CD4-positive, CD25-positive, alpha-beta regulatory T cell (primary cell): Measurements from ENCODE around the gene GPR37. TPM values are rescaled to one million over a fixed set of nuclear protein-coding genes. Genes with fewer than 3 reads are reported as not detected.

Source experiments
- ATAC-seq, 2 donors: fragments of 150-1000 bp; cut with Tn5 transposase; one replicate each; pipeline ENCODE4 v1.10.0; 2021; ENCODE audit warnings: low read depth in 2 of 2, moderate number of reproducible peaks in 2 of 2, moderate library complexity in 1 of 2
- DNase-seq, 3 donors: peaks; one replicate each; pipeline versions ENCODE4 v3.0.0 to v3.0.0-alpha.2; 2012 to 2022; ENCODE audit warnings: mixed read lengths in 1 of 3
- H3K27ac ChIP-seq: one replicate; pipeline ENCODE4 v1.7.0; 2013; ENCODE audit warnings: mild to moderate bottlenecking, low read length; ENCODE audit not compliant: insufficient read depth, poor library complexity, severe bottlenecking
- H3K27me3 ChIP-seq: one replicate; pipeline ENCODE4 v1.7.0; 2013; ENCODE audit warnings: low read length; ENCODE audit not compliant: control insufficient read depth, insufficient read depth
- H3K36me3 ChIP-seq: one replicate; pipeline ENCODE4 v1.7.0; 2013; ENCODE audit warnings: mild to moderate bottlenecking, low read length, moderate library complexity; ENCODE audit not compliant: control insufficient read depth, insufficient read depth
- H3K4me1 ChIP-seq: 2 replicates; pipeline ENCODE4 v1.7.0; 2013; ENCODE audit warnings: mild to moderate bottlenecking, low read length; ENCODE audit not compliant: insufficient read depth, control insufficient read depth, poor library complexity, severe bottlenecking
- H3K4me3 ChIP-seq: one replicate; pipeline ENCODE4 v1.7.0; 2013; ENCODE audit warnings: low read depth, mild to moderate bottlenecking, low read length, moderate library complexity
- H3K9me3 ChIP-seq, 2 experiments: 1 replicate in 1 of 2; 2 replicates in 1 of 2; pipeline ENCODE4 v1.7.0; 2013; ENCODE audit warnings: low read length in 2 of 2, mild to moderate bottlenecking in 1 of 2, moderate library complexity in 1 of 2; ENCODE audit not compliant: control insufficient read depth in 2 of 2
- H3K27ac Mint-ChIP-seq, 3 donors: one replicate each; pipeline ENCODE4 v1.8.0; 2020 to 2022; ENCODE audit warnings: mild to moderate bottlenecking in 3 of 3, mixed read lengths in 3 of 3, moderate library complexity in 2 of 3
- H3K27me3 Mint-ChIP-seq: one replicate; pipeline ENCODE4 v1.8.0; 2022; ENCODE audit warnings: mild to moderate bottlenecking, mixed read lengths
- H3K36me3 Mint-ChIP-seq: one replicate; pipeline ENCODE4 v1.8.0; 2020; ENCODE audit warnings: mixed read lengths
- H3K4me1 Mint-ChIP-seq, 4 donors: one replicate each; pipeline ENCODE4 v1.8.0; 2020 to 2022; ENCODE audit warnings: mixed read lengths in 4 of 4, mild to moderate bottlenecking in 1 of 4
- H3K4me3 Mint-ChIP-seq, 4 donors: one replicate each; pipeline ENCODE4 v1.8.0; 2020 to 2022; ENCODE audit warnings: mild to moderate bottlenecking in 4 of 4, mixed read lengths in 4 of 4, moderate library complexity in 3 of 4
- H3K9me3 Mint-ChIP-seq, 7 donors: one replicate each; pipeline ENCODE4 v1.8.0; 2020 to 2022; ENCODE audit warnings: mixed read lengths in 7 of 7, mild to moderate bottlenecking in 3 of 7, moderate library complexity in 2 of 7
- polyA plus RNA-seq, 4 donors: library from polyadenylated mRNA; unstranded; fragments of 300-500 nt; fragmentation: Illumina TruSeq; gene quantifications; one replicate each; pipeline ENCODE4 v1.2.3, GENCODE V29; 2021
- total RNA-seq: library from RNA; stranded (reverse); gene quantifications from one replicate; pipeline ENCODE4 v1.2.3, GENCODE V29; 2022

GPR37 gene
- total and polyA plus RNA-seq, 5 donors from 2014 or later = not detected

DNA sequence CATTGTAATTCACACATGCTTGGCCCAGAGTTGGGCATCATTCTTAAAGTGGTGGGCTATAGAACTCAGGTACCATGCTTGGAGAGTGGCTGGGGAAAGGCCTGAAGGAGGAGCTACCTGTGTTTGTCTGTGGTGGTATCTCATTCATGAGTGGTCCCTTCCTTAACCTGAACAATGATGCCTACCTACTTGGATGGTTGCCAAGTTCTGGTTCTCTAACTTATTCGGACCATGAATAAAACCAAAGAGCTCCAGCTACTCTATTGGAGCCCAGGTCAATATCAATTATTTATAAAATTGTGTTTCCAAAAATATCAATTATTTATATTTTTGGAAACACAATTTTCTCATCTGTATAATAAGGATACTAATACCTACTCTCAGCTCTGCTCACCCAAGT, 2.9 kb upstream of the GPR37 start:
- Mint-ChIP-seq H3K4me3 (no peak overlapping the region), H3K9me3 (peaks cover 0 to 3% (median 0%) of the 10 kb centered on the region in 7 donors), H3K4me1 (peaks cover 0 to 19% (median 9%) of the 10 kb centered on the region in 4 donors), H3K27me3 (peaks cover 45% of the 10 kb centered on the region), H3K27ac (no peak overlapping the region), H3K36me3 (no peaks in the 10 kb centered on the region)
- Histone ChIP-seq H3K27ac (no peak overlapping the region), H3K9me3 (no peaks in the 10 kb centered on the region), H3K4me3 (no peak overlapping the region), H3K27me3 (peaks cover 8% of the 10 kb centered on the region), H3K36me3 (no peaks in the 10 kb centered on the region), H3K4me1 (peaks cover 18% of the 10 kb centered on the region)
- no peak for DNase-seq
- ATAC-seq = no peak

DNA sequence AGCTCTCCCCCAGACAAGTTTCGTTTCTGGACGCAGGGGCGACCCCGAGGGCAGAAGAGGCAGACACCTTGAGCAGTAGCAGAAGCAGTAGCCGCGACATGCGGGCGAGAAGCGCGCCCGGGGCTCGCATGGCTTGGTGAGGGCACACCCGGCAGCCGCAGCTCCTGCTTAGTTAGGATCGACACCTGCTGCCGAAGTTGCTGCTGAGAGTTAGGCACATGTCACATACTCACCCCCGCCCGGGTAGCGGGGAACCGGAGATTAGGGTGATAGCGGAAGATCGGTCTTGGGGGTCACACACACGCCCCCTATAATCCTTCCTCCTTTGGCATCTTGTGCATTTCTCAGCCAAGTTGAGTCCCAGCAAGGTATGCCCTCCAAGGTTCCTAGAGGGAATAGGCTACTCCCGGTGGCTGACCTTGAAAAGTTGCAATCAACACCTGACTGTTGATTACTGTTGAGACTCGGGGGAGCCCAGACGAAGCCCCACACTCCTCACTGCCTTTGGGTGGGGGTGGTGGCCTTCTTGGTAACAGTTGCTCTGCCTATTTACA, 668 bp downstream of the GPR37 start:
- Mint-ChIP-seq H3K4me3 (peak overlapping the region; percentile 70 to 85 (median 83)), H3K9me3 (peaks cover 0 to 4% (median 1%) of the 10 kb centered on the region in 7 donors), H3K27ac (peak overlapping the region in 1 of 3 donors; percentile 36), H3K27me3 (peaks cover 47% of the 10 kb centered on the region), H3K36me3 (no peaks in the 10 kb centered on the region), H3K4me1 (peaks cover 0 to 21% (median 9%) of the 10 kb centered on the region in 4 donors)
- H3K4me3 ChIP-seq = peak overlapping the region; percentile 61
- peaks cover 17% of the 10 kb centered on the region for H3K27me3 ChIP-seq
- no peaks in the 10 kb centered on the region for H3K36me3 ChIP-seq
- ATAC-seq (peak in 1 of 2 donors; percentile 28), DNase-seq (peak in 2 of 3 donors; percentile 11 to 43)
- H3K9me3 ChIP-seq = no peaks in the 10 kb centered on the region
- H3K27ac ChIP-seq = no peak overlapping the region
- H3K4me1 ChIP-seq = peaks cover 18% of the 10 kb centered on the region

DNA sequence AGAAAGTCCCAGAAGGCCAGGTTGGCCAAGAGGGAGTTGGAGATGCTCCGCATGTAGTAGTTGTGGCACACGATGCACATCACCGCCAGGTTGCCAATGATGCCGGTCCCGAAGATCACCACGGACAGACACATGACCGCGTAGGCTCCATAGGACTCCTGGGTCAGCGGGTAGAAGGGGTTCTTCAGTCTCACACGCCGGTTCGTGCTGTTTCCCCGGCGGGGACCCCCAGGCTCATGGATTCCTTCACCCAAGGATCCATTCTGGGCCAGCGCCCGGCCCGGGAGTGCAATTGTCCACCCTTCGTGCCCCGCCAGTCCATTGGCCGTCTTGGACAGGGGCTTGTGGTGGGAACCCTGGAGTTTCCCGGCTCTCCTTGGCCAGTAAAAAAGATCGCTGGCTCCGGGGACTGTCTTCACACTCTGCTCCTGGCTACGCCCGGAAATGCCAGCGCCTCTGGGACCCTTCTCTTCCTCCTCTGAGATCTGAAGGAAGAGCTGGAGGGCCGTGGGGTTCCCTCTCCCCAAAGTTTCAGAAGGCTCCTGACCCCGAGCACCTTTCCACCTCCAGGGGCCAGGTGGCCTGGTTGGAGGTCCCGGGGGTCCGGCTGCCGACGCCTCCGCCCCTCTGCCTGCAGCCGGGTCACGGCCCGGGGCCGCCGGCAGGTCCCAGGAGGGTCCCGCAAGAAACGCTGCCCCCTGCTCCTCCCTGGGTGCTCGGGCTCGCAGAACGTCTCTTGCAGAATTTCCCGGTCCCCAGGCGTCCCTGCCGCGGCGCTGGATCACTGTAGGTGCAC, 1.3 kb downstream of the GPR37 start:
- Mint-ChIP-seq H3K4me1 (peaks cover 0 to 21% (median 9%) of the 10 kb centered on the region in 4 donors), H3K9me3 (peaks cover 0 to 4% (median 1%) of the 10 kb centered on the region in 7 donors), H3K4me3 (peak overlapping the region; percentile 52 to 85 (median 76)), H3K27me3 (peaks cover 49% of the 10 kb centered on the region), H3K36me3 (no peaks in the 10 kb centered on the region), H3K27ac (no peak overlapping the region)
- Histone ChIP-seq H3K4me3 (no peak overlapping the region), H3K27ac (no peak overlapping the region), H3K27me3 (peaks cover 17% of the 10 kb centered on the region), H3K9me3 (no peaks in the 10 kb centered on the region), H3K36me3 (no peaks in the 10 kb centered on the region), H3K4me1 (peaks cover 18% of the 10 kb centered on the region)
- DNase-seq = no peak
- no peak for ATAC-seq

DNA sequence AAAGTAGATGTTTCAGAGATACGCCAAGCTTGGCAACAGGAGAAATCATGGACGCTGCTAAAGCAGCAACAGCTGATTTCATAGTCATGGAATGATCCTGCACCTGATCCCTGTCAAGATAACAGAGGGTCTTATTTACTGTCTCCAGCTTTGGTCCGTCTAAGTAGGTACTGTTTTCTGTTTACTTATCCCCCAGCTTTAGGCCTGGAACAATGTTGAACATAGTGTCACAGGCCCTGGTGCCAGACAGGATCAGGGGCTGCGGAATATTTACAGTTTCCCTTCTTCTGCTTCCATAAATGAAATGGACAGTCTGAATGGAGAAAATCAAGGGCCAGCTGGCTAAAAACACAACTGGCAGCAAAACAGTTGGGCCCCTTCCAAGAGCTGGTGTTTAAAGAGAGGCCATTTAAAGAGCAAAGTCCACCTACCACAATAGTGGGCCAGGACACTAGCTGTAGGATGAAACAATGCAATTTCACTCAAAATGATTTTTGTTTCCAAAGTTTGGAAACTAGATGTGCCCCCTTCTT, 2.9 kb downstream of the GPR37 start:
- peaks cover 17% of the 10 kb centered on the region for H3K27me3 ChIP-seq
- peaks cover 47% of the 10 kb centered on the region for H3K27me3 Mint-ChIP-seq
- DNase-seq = no peak
- no peaks in the 10 kb centered on the region for H3K9me3 ChIP-seq
- no peak overlapping the region for H3K4me3 ChIP-seq
- H3K4me1 Mint-ChIP-seq = peaks cover 0 to 21% (median 9%) of the 10 kb centered on the region in 4 donors
- ATAC-seq = no peak
- H3K36me3 Mint-ChIP-seq = no peaks in the 10 kb centered on the region
- H3K4me1 ChIP-seq = peaks cover 18% of the 10 kb centered on the region
- no peak overlapping the region for H3K4me3 Mint-ChIP-seq
- H3K9me3 Mint-ChIP-seq = peaks cover 0 to 4% (median 1%) of the 10 kb centered on the region in 7 donors
- H3K27ac ChIP-seq = no peak overlapping the region
- no peaks in the 10 kb centered on the region for H3K36me3 ChIP-seq
- H3K27ac Mint-ChIP-seq = no peak overlapping the region

DNA sequence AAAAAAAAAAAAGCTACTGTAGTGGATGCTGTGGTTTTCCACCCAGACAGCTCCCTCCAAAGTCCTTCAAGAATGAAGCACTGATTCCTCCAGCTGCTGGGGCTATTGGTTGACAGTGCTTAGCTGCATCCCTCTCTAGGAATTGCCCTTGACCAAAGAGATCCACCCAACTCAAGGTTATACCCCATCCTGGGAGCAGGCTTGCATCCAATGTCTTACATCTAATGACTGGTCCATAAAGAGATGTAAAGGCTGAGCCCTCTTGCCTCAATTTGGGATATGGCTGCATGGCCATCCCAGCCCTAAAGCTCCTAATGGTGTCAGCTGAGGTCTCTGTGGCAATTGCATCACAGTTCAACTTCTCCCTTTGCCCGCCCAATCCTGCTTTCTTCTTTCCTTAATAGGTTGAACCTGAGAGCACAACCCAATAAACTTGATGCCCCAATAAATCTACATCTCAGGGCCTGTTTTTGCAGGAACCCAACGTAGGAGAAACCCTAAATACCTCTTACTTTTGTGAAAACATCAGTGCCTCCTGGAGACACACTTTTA, 4.4 kb downstream of the GPR37 start:
- Mint-ChIP-seq H3K4me1 (peaks cover 0 to 21% (median 9%) of the 10 kb centered on the region in 4 donors), H3K27me3 (peaks cover 38% of the 10 kb centered on the region), H3K36me3 (no peaks in the 10 kb centered on the region), H3K27ac (no peak overlapping the region), H3K9me3 (peaks cover 0 to 4% (median 0%) of the 10 kb centered on the region in 7 donors), H3K4me3 (no peak overlapping the region)
- no peak overlapping the region for H3K4me3 ChIP-seq
- H3K27ac ChIP-seq = no peak overlapping the region
- DNase-seq (no peak), ATAC-seq (no peak)
- no peaks in the 10 kb centered on the region for H3K9me3 ChIP-seq
- no peaks in the 10 kb centered on the region for H3K36me3 ChIP-seq
- peaks cover 13% of the 10 kb centered on the region for H3K27me3 ChIP-seq
- peaks cover 18% of the 10 kb centered on the region for H3K4me1 ChIP-seq

GRCh38 chr7:124758327-124758726, 7.3 kb downstream of the GPR37 start:
- Histone ChIP-seq H3K4me1 (no peaks in the 10 kb centered on the region), H3K27me3 (peaks cover 8% of the 10 kb centered on the region), H3K9me3 (no peaks in the 10 kb centered on the region), H3K36me3 (no peaks in the 10 kb centered on the region), H3K4me3 (no peak overlapping the region), H3K27ac (no peak overlapping the region)
- Mint-ChIP-seq H3K36me3 (no peaks in the 10 kb centered on the region), H3K9me3 (peaks cover 0 to 1% (median 0%) of the 10 kb centered on the region in 7 donors), H3K27me3 (peaks cover 18% of the 10 kb centered on the region), H3K4me3 (no peak overlapping the region), H3K27ac (no peak overlapping the region), H3K4me1 (peaks cover 0 to under 1% (median 0%) of the 10 kb centered on the region in 4 donors)
- ATAC-seq (no peak), DNase-seq (no peak)

- H3K9me3 Mint-ChIP-seq = no peaks in the 10 kb centered on the region
- no peaks in the 10 kb centered on the region for H3K36me3 ChIP-seq
- H3K36me3 Mint-ChIP-seq = no peaks in the 10 kb centered on the region
- H3K27ac ChIP-seq = no peak overlapping the region
- no peaks in the 10 kb centered on the region for H3K27me3 ChIP-seq
- H3K4me1 ChIP-seq = no peaks in the 10 kb centered on the region
- no peaks in the 10 kb centered on the region for H3K4me1 Mint-ChIP-seq
- H3K4me3 ChIP-seq = no peak overlapping the region
- no peak overlapping the region for H3K4me3 Mint-ChIP-seq
- H3K27ac Mint-ChIP-seq = no peak overlapping the region
- DNase-seq (no peak), ATAC-seq (no peak)
- H3K9me3 ChIP-seq = no peaks in the 10 kb centered on the region
- peaks cover under 1% of the 10 kb centered on the region for H3K27me3 Mint-ChIP-seq
Measured at GRCh38 chr7:124754576-124755268, 10.9 kb downstream of the GPR37 start.
